Hepatocyte (in vitro differentiated cells): ENCODE results near the gene GGTLC1.
"Not testable (repeated sequence)": the region's sequence is repeated elsewhere in the genome, so short reads cannot be mapped to it uniquely, and the experiment has no call there.

Source experiments
- EZH2 ChIP-seq: fragments of 200-600 bp; sonication (generic); IDR thresholded peaks from 2 replicates; pipeline ENCODE4 v1.6.1; 2016; ENCODE audit warnings: antibody characterized with exemption, mild to moderate bottlenecking, borderline replicate concordance
- EZH2phosphoT487 ChIP-seq: fragments of 200-600 bp; sonication (generic); IDR thresholded peaks from one replicate; pipeline ENCODE4 v1.6.1; 2018; ENCODE audit warnings: antibody characterized with exemption, mild to moderate bottlenecking, low read depth, moderate library complexity; ENCODE audit not compliant: unreplicated experiment, severe bottlenecking
- TF ChIP-seq, protein P1 (sequence below): fragments of 200-600 bp; sonication (generic); IDR thresholded peaks from 2 replicates; pipeline ENCODE4 v1.5.1; 2016; ENCODE audit warnings: antibody characterized with exemption, mild to moderate bottlenecking; ENCODE audit not compliant: poor library complexity

DNA sequence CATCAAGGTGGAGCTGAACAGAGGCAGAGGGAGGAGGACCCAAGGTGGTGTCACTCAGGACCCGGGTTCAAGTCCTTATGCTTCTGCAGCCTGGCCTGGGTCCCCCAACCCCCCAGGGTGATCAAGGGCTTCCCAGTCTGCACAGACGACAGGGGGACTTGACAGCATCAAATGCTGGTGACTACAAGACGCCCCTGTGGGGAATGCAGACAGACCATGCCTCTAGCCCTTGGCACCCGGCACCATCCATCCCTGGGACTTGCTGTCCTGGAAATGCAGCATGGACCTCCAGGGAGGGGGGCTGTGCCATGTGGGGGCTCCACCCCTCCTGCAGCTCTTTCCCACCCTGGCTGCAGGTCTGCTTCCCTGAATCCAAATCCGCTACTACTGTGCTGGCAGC lies 7.1 kb downstream of the GGTLC1 start:
- TF ChIP-seq, protein P1, sequence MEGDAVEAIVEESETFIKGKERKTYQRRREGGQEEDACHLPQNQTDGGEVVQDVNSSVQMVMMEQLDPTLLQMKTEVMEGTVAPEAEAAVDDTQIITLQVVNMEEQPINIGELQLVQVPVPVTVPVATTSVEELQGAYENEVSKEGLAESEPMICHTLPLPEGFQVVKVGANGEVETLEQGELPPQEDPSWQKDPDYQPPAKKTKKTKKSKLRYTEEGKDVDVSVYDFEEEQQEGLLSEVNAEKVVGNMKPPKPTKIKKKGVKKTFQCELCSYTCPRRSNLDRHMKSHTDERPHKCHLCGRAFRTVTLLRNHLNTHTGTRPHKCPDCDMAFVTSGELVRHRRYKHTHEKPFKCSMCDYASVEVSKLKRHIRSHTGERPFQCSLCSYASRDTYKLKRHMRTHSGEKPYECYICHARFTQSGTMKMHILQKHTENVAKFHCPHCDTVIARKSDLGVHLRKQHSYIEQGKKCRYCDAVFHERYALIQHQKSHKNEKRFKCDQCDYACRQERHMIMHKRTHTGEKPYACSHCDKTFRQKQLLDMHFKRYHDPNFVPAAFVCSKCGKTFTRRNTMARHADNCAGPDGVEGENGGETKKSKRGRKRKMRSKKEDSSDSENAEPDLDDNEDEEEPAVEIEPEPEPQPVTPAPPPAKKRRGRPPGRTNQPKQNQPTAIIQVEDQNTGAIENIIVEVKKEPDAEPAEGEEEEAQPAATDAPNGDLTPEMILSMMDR, result not testable (repeated sequence)
- TF ChIP-seq EZH2, EZH2phosphoT487: not testable (repeated sequence)
